GM12878 (cell line): ENCODE measurements around the gene GBA2. TPM values are rescaled to one million over a fixed set of nuclear protein-coding genes. Genes with fewer than 3 reads are reported as not detected.

Experiments
- ASH2L ChIP-seq: fragments of 300-600, 200-600 bp; sonication (generic); IDR thresholded peaks from 2 replicates; pipeline ENCODE4 v1.6.1; 2017; ENCODE audit warnings: low read depth, mild to moderate bottlenecking, borderline replicate concordance
- ATF3 ChIP-seq: IDR thresholded peaks from 2 replicates; pipeline ENCODE4 v1.6.1; 2011; ENCODE audit warnings: low read depth, mild to moderate bottlenecking, low read length, moderate library complexity, borderline replicate concordance; ENCODE audit errors: extremely low read depth
- PAX5 ChIP-seq: IDR thresholded peaks from 2 replicates; pipeline ENCODE4 v1.6.1; 2011; ENCODE audit warnings: low read depth, low read length, borderline replicate concordance
- RUNX3 ChIP-seq: IDR thresholded peaks from 2 replicates; pipeline ENCODE4 v1.6.1; 2012; ENCODE audit warnings: low read length, inconsistent platforms
- SKIL ChIP-seq: fragments of 450-650 bp; IDR thresholded peaks from 2 replicates; pipeline ENCODE4 v1.6.1; 2017; ENCODE audit warnings: mild to moderate bottlenecking, low read depth, inconsistent platforms; ENCODE audit not compliant: poor library complexity, severe bottlenecking
- SRF ChIP-seq, 2 experiments: IDR thresholded peaks; 2 replicates each; pipeline ENCODE4 v1.6.1; 2011; ENCODE audit warnings: low read depth in 2 of 2, low read length in 2 of 2, mild to moderate bottlenecking in 1 of 2, moderate library complexity in 1 of 2
- ZNF217 ChIP-seq: fragments of 450-650 bp; IDR thresholded peaks from 2 replicates; pipeline ENCODE4 v1.6.1; 2017; ENCODE audit warnings: antibody characterized with exemption, mild to moderate bottlenecking
- ZNF24 ChIP-seq: fragments of 450-650 bp; IDR thresholded peaks from 2 replicates; pipeline ENCODE4 v1.6.1; 2017; ENCODE audit warnings: antibody characterized with exemption, mild to moderate bottlenecking
- ZNF274 ChIP-seq: IDR thresholded peaks from one replicate; pipeline ENCODE4 v1.8.0; 2011; ENCODE audit not compliant: insufficient read length, insufficient read depth
- polyA plus RNA-seq, 11 experiments: library from polyadenylated mRNA; depleted of rRNA in 4 of 11; unstranded in 6 of 11; stranded (reverse) in 5 of 11; fragments of >200 nt; fragmentation: Nextera tagmentation in 4 of 11; fragmentation: Illumina TruSeq in 1 of 11; extraction: Ambion mirVana in 4 of 11; extraction: Trizol in 1 of 11; gene quantifications; 1 replicate in 1 of 11; 2 replicates in 10 of 11; pipeline versions ENCODE4 v1.2.1 to v1.2.3, GENCODE V29; 2011 to 2016; ENCODE audit warnings: inconsistent platforms in 2 of 11, missing spikeins in 2 of 11, low read depth in 1 of 11
- total RNA-seq, 4 experiments: library from RNA; depleted of rRNA in 3 of 4; stranded (reverse); fragments of >200 nt in 3 of 4; fragmentation: Illumina TruSeq in 1 of 4; extraction: Trizol in 1 of 4; gene quantifications; 2 replicates each; pipeline versions ENCODE4 v1.2.1 to v1.2.3, GENCODE V29; 2013 to 2021

GBA2 gene
- total and polyA plus RNA-seq, 10 of the 15 experiments (the other 5 are each of a cell fraction or from before 2014, with no cell fraction given): 15.3 to 45.1 (median 29.1) TPM

GRCh38 chr9:35757226-35757891 lies 8.3 kb upstream of the GBA2 start (continued):
- TF ChIP-seq ZNF274: no peak
- TF ChIP-seq ZNF24: no peak
- TF ChIP-seq RUNX3: peak; percentile 40
- peak; percentile 34 for TF ChIP-seq SKIL
- TF ChIP-seq SRF (IDR thresholded peaks at IDR 0.05; ENCODE audit: low read depth in 2 of 2, low read length in 2 of 2): peak; percentile 70 to 77
- TF ChIP-seq ATF3: no peak
- 0 out of 2 replicates have a peak, but pooled peaks have one; percentile 5 for TF ChIP-seq ZNF217
- peak; percentile 39; the same call in 1 of the 2 replicates for TF ChIP-seq PAX5
- TF ChIP-seq ASH2L: 0 out of 2 replicates have a peak, but pooled peaks have one; percentile 2
